HCT116 (cell line): ENCODE data around the gene CAMK1D.

Experiments used
- ELF1 ChIP-seq: IDR thresholded peaks from 2 replicates; pipeline ENCODE4 v1.6.1; 2012; ENCODE audit warnings: low read depth, borderline replicate concordance
- EZH2 ChIP-seq: fragments of 200-600 bp; sonication (generic); IDR thresholded peaks from 2 replicates; pipeline ENCODE4 v1.6.1; 2017; ENCODE audit warnings: antibody characterized with exemption, mixed run types
- JUND ChIP-seq: IDR thresholded peaks from 2 replicates; pipeline ENCODE4 v1.6.1; 2012
- RAD21 ChIP-seq: IDR thresholded peaks from 2 replicates; pipeline ENCODE4 v1.6.1; 2012; ENCODE audit warnings: low read depth, mild to moderate bottlenecking
- SIN3A ChIP-seq: IDR thresholded peaks from 2 replicates; pipeline ENCODE4 v1.6.1; 2012; ENCODE audit warnings: low read depth
- SP1 ChIP-seq: IDR thresholded peaks from 2 replicates; pipeline ENCODE4 v1.6.1; 2012; ENCODE audit warnings: low read depth
- TCF7L2 ChIP-seq: IDR thresholded peaks from 2 replicates; pipeline ENCODE4 v1.7.0; 2011; ENCODE audit warnings: borderline replicate concordance, inconsistent platforms; ENCODE audit not compliant: insufficient read depth, insufficient read length; ENCODE audit errors: extremely low read depth
- TF ChIP-seq, protein P1 (sequence below), 3 experiments: fragments of 200-600 bp in 1 of 3; sonication (generic) in 1 of 3; IDR thresholded peaks in 2 of 3; conservative IDR thresholded peaks in 1 of 3; 2 replicates each; pipeline ENCODE4 v1.5.1; 2012 to 2017; ENCODE audit warnings: low read depth in 2 of 3, low read length in 2 of 3, antibody characterized with exemption in 1 of 3, borderline replicate concordance in 1 of 3, control low read depth in 1 of 3, mild to moderate bottlenecking in 1 of 3, mixed read lengths in 1 of 3, mixed run types in 1 of 3, moderate library complexity in 1 of 3; ENCODE audit not compliant: insufficient read depth in 1 of 3
- TF ChIP-seq, protein P2 (sequence below): IDR thresholded peaks from 2 replicates; pipeline ENCODE4 v1.6.1; 2012
- TF ChIP-seq, protein P3 (sequence below): IDR thresholded peaks from 2 replicates; pipeline ENCODE4 v1.6.1; 2012; ENCODE audit warnings: low read depth

DNA sequence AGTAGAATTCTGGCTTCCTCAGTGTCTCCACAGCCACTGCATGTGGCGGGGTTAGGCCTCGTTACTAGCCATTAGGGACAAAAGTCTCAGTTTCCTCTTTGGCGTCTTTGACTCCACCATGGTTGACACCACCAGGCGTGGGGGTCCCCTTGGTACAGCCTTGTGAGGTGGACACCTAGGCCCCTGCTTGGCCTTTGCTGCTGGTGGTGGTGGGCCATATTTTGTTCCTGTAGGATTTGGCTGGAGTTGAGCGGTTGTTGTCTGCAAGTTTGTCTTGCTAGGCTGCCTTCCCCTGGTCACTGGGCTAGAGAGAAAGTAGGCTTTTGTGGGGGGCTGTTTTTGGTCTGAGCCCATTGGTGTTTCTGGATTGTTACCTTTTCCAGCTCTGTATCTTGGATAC, 272.7 kb downstream of the CAMK1D start:
- no peak for TF ChIP-seq JUND
- TF ChIP-seq, protein P1, sequence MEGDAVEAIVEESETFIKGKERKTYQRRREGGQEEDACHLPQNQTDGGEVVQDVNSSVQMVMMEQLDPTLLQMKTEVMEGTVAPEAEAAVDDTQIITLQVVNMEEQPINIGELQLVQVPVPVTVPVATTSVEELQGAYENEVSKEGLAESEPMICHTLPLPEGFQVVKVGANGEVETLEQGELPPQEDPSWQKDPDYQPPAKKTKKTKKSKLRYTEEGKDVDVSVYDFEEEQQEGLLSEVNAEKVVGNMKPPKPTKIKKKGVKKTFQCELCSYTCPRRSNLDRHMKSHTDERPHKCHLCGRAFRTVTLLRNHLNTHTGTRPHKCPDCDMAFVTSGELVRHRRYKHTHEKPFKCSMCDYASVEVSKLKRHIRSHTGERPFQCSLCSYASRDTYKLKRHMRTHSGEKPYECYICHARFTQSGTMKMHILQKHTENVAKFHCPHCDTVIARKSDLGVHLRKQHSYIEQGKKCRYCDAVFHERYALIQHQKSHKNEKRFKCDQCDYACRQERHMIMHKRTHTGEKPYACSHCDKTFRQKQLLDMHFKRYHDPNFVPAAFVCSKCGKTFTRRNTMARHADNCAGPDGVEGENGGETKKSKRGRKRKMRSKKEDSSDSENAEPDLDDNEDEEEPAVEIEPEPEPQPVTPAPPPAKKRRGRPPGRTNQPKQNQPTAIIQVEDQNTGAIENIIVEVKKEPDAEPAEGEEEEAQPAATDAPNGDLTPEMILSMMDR (IDR thresholded peaks at IDR 0.05 in 2 of 3, conservative IDR thresholded peaks at IDR 0.05 in 1 of 3; ENCODE audit: borderline replicate concordance in 1 of 3, insufficient read depth in 1 of 3, low read depth in 2 of 3, low read length in 2 of 3), result no peak
- no peak for TF ChIP-seq SIN3A
- no peak for TF ChIP-seq SP1
- TF ChIP-seq, protein P2, sequence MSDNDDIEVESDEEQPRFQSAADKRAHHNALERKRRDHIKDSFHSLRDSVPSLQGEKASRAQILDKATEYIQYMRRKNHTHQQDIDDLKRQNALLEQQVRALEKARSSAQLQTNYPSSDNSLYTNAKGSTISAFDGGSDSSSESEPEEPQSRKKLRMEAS, result no peak
- no peak for TF ChIP-seq ELF1
- TF ChIP-seq, protein P3, sequence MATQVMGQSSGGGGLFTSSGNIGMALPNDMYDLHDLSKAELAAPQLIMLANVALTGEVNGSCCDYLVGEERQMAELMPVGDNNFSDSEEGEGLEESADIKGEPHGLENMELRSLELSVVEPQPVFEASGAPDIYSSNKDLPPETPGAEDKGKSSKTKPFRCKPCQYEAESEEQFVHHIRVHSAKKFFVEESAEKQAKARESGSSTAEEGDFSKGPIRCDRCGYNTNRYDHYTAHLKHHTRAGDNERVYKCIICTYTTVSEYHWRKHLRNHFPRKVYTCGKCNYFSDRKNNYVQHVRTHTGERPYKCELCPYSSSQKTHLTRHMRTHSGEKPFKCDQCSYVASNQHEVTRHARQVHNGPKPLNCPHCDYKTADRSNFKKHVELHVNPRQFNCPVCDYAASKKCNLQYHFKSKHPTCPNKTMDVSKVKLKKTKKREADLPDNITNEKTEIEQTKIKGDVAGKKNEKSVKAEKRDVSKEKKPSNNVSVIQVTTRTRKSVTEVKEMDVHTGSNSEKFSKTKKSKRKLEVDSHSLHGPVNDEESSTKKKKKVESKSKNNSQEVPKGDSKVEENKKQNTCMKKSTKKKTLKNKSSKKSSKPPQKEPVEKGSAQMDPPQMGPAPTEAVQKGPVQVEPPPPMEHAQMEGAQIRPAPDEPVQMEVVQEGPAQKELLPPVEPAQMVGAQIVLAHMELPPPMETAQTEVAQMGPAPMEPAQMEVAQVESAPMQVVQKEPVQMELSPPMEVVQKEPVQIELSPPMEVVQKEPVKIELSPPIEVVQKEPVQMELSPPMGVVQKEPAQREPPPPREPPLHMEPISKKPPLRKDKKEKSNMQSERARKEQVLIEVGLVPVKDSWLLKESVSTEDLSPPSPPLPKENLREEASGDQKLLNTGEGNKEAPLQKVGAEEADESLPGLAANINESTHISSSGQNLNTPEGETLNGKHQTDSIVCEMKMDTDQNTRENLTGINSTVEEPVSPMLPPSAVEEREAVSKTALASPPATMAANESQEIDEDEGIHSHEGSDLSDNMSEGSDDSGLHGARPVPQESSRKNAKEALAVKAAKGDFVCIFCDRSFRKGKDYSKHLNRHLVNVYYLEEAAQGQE, result no peak
- TF ChIP-seq RAD21, result no peak
- TF ChIP-seq TCF7L2, result no peak
- TF ChIP-seq EZH2, result no peak
